ENCODE measurements around the gene RWDD2A.
A peak's percentile ranks its signal among the peaks of the same experiment; 100 is the strongest.

GRCh38 chr6:83221889-83222479 is 28.8 kb downstream of the RWDD2A start:
- TF ChIP-seq SMC3 (IDR thresholded peaks at IDR 0.05; ENCODE audit: low read depth, low read length) (peak; percentile 47), CTCF (conservative IDR thresholded peaks at IDR 0.05; ENCODE audit: low read depth, low read length) (peak; percentile 63), POLR2A (IDR thresholded peaks at IDR 0.05; ENCODE audit: low read depth, low read length) (peak; percentile 49), RAD21 (IDR thresholded peaks at IDR 0.05; ENCODE audit: low read length) (peak; percentile 67), RCOR1 (IDR thresholded peaks at IDR 0.05; ENCODE audit: insufficient replicate concordance, low read length) (no peak), FOS (IDR thresholded peaks at IDR 0.05; ENCODE audit: low read depth, low read length) (no peak), CHD1 (IDR thresholded peaks at IDR 0.05; ENCODE audit: low read depth, low read length) (no peak), BHLHE40 (IDR thresholded peaks at IDR 0.05; ENCODE audit: low read depth, low read length) (no peak), MAFK (IDR thresholded peaks at IDR 0.05; ENCODE audit: low read depth, low read length) (no peak), USF2 (IDR thresholded peaks at IDR 0.05; ENCODE audit: low read depth, low read length) (no peak), CEBPB (IDR thresholded peaks at IDR 0.05; ENCODE audit: low read depth, low read length) (no peak), RFX5 (IDR thresholded peaks at IDR 0.05; ENCODE audit: low read depth, low read length) (no peak), MAZ (IDR thresholded peaks at IDR 0.05; ENCODE audit: borderline replicate concordance, low read depth, low read length) (no peak)
- TF ChIP-seq, protein P1, sequence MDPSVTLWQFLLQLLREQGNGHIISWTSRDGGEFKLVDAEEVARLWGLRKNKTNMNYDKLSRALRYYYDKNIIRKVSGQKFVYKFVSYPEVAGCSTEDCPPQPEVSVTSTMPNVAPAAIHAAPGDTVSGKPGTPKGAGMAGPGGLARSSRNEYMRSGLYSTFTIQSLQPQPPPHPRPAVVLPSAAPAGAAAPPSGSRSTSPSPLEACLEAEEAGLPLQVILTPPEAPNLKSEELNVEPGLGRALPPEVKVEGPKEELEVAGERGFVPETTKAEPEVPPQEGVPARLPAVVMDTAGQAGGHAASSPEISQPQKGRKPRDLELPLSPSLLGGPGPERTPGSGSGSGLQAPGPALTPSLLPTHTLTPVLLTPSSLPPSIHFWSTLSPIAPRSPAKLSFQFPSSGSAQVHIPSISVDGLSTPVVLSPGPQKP (IDR thresholded peaks at IDR 0.05; ENCODE audit: borderline replicate concordance, low read depth, low read length) = no peak

Data from IMR-90 (cell line).